ENCODE results near the gene CNNM1. TPM values are rescaled to one million over a fixed set of nuclear protein-coding genes. Genes with fewer than 3 reads are reported as not detected.
A peak's percentile ranks its signal among the peaks of the same experiment; 100 is the strongest.

CNNM1 gene
- total RNA-seq, 1 donor from 2014 or later, result not detected

GRCh38 chr10:99422529-99423096 is 93.5 kb downstream of the CNNM1 start:
- no peak for DNase-seq

- no peak for DNase-seq
These were observed 95.5 kb downstream of the CNNM1 start for GRCh38 chr10:99424656-99425055.

DNA sequence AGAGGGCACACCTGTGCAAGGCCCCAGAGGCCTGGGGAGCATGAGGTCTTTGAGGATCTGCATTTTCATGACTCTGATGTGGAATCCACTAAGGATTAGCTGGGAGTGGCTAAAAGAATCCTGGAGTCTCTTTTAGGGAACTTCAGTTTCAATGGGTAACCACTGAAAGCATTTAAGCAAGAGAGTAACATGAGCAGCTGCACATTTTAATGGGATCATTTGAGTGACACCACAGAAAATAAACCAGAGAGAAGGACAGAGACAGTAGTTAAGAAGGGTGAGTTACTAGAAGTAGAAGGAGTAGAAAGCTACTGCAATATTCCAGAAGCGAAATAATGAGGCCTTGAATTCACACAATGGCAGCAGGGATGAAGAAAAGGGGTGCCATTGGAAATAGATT is 96.0 kb downstream of the CNNM1 start:
- no peak for DNase-seq

DNA sequence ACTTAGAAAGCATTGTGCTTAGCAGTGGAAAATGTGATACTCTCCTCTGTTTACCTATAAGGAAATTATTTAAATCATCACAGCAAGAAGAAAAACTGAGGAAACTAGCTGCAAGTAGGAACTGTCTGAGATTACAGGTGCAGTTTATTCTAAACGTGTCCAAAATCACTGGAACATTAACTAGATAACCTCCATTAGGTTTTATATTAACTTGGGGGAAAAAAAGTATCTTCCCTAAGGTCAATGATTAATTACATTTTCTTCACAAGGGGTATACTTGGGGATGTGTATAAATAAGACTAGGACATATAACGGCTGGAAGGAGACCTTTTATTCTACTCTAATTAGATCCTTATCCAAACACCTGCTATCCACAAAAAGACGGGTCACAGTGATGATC is 97.5 kb downstream of the CNNM1 start:
- DNase-seq, result no peak

GRCh38 chr10:99427566-99428190 is 98.5 kb downstream of the CNNM1 start:
- no peak for DNase-seq

GRCh38 chr10:99429517-99430095 is 100.5 kb downstream of the CNNM1 start:
- no peak for DNase-seq

DNA sequence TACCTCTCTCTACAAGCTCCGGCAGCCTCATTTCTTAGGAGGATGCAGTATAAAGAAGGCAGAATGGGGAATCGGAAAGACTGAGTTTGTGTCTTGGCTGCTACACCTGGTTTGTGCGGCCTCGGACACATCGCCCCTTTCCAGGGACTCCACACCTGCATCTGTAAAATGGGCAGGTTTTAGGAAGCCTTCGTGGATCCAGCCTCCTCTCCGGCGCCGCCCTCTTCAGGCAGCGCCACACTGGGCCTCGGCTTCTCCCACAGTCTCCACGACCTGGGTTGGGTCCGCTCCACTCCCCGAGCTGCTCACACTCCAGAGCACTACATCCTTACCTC is 100.9 kb downstream of the CNNM1 start:
- no peak for DNase-seq

DNA sequence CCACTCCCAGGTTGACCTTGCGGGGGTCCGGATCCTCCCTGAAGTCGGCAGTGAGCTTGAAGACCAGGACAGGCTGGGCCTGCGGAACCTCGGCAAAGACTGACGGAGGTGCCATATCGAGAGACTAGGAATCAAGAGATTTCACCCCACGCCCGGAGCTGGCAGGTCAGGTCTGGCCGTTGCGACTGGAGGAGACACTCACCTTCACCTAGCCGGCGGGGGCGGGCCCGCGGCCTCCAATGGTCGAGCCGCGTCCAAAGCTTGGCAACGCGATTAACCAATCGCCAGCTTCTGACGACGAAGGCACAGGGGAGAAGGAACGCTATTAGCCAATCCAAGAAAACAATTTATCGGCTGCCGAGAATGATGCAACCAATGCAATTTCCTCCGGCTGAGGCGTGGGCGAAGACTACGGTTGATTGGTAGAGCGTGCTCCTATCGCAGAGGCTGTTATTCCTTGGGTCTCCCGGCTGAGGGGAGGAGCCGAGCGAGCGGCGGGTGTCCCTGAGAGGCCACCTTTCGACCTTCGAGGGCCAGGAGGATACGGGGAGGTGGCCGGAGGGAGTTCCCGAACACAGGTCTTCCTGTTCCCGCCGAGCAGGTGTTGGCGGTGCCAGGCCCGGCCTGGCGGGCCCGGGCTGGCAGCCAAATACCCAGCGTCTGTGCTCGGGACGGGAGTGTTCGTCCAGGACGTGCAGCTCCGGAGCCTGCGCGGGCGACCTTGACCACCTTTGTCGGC is 101.5 kb downstream of the CNNM1 start, which contains the start of gene GOT1:
Gene GOT1 (minus strand): TSS at position 174 of the 739 bp plus-strand sequence. CDS start 59 bp downstream, at position 115.
- peak; percentile 99 for DNase-seq

DNA sequence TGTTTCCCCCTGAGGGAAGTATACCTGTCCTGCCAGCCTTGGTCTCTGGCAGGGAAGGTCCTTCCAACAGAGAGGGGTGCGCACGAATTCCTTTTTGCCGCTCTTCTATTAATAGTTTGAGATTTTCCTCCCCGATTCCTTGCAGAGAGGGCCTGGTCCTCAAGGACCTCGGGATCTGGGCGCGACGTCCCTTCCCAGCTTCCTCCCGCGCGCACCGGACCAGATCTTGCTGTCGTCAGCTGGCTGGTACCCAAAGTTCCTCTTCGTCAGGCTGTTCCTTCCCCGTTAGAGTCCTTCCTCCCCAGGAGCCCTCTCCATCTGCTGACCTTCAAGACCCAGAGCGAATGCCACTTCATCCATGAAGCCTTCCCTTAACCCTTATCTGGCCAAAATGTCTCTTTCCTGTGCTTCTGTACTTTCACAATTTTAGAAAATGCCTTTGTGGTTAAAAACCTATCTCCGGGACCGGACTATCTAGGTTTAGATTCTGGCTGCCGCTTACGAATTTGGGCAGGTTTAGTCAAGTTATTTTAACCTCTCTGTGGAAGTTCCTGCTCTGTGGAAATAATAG is 102.1 kb downstream of the CNNM1 start:
- peak; percentile 43 for DNase-seq

DNA sequence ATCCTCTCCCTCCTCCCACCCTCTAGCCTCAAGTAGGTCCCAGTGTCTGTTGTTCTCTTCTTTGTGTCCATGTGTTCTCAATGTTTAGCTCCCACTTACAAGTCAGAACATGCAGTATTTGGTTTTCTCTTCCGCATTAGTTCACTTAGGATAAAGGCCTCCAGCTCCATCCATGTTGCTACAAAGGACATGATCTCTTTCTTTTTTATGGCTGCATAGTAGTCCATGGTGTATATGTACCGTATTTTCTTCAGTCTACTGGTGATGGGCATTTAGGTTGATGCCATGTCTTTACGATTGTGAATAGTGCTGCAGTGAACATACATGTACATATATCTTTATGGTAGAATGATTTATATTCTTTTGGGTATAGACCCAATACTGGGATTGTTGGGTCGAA is 102.9 kb downstream of the CNNM1 start:
- no peak for DNase-seq

GRCh38 chr10:99432881-99433280 is 103.7 kb downstream of the CNNM1 start:
- DNase-seq, result no peak

DNA sequence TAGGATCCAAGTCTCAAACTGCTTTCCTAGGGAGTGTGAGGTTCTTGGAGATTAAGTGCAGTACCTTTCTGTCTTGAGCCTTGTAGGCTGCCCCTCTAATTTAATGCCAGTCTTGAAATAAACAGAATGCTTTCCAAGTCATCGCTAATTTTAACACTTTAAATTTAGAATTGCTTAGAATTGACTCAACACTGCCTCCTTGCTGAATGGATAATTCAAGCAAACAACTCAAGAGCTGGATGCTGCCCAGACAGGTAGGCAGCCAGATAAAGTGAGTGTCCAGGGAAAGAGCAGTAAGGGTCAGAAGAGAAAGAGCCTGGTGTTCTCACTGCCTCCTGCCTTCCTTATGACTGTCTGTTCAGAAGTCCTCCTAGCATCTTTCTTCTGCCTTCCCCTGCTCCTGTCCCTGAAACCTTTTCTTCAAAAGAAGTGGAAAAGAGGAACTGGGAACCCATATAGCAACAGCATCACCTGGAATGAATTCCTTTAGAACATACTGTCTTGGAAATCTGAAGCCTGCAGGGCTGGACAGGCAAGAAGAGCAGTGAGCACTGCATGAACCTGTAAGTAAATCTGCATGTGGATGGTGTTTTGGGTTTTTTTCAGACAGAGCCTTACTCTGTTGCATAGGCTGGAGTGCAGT is 104.3 kb downstream of the CNNM1 start:
- DNase-seq, result peak; percentile 33

- peak; percentile 80 for DNase-seq
These were observed 107.0 kb downstream of the CNNM1 start for GRCh38 chr10:99435986-99436638.

DNA sequence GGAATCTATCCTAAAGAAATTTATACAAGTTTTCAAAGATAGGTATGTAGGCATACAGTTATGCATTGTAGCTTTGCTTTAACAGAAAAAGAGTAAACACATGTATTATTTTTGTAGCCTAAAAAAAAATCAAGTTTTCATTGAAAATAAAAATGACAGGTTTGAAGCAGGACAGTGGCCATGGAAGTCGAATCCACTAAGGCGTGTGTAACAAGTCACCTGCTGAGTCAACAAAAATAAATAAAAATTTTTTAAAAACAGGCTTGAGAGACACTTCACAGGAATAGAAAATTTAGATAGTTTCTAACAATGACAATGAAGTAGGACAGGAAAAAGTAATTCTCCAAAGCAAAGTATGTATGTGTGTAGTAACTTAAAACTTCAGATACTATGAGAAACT is 109.7 kb downstream of the CNNM1 start:
- no peak for DNase-seq

DNA sequence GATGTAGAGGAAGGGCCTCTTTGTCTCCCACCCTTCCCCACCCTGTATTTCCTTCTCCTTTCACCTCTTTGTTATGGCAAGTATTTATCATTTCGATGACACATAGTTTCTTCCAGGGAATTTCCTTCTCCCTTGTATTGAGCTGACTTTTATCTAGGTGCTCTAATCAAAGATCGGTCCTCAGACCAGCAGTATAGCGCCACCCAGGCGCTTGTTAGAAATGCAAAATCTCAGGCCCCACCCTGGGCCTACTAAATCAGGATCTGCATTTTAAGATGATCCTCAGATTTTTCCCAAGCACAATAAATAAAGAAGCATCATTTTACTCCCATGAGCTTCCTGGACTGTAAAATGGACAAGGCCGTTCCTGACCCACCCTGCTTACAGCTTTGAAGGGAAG is 113.2 kb downstream of the CNNM1 start:
- no peak for DNase-seq

DNA sequence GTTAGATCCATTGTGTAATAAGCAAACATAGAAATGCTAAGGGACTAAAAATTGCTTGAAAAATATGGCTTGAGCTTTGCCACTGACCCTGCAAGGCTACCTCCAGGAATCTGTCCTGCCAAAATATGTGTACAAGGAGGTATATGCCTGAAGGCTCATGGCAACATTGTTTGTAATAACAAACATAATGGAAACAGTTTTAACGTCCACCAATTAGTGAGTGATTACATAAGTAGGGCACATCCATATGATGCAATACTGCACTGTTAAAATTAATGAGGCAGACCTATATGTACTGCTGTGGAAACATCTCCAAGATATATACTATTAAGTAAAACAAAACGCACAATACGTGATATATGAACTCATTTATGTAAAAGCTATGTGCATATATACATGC is 114.3 kb downstream of the CNNM1 start:
- DNase-seq, result no peak

Other genes starting within 250 kb of the CNNM1 start
- 0.05 TPM in 1 of 2 replicates, not detected in the other for gene HPSE2, start 93.5 kb upstream of the CNNM1 start, total RNA-seq
- gene GOT1, start 101.3 kb downstream of the CNNM1 start, total RNA-seq, result 20.8 and 27.2 TPM in 2 replicates
- not detected in 2 replicates for gene NKX2-3, start 203.6 kb downstream of the CNNM1 start, total RNA-seq

Measured in dermis blood vessel endothelial cell (primary cell).